Activated CD4-positive, alpha-beta T cell treated with anti-CD3 and anti-CD28 coated beads for 4 hours (primary cell): ENCODE results near the gene KCNH8.

Experiments
- DNase-seq, 2 donors: peaks; one replicate each; pipeline ENCODE4 v3.0.0-alpha.2; 2020

KCNH8 gene

GRCh38 chr3:19522305-19522704 lies 374.0 kb downstream of the KCNH8 start:
- DNase-seq, result no peak

GRCh38 chr3:19526071-19526470 lies 377.8 kb downstream of the KCNH8 start:
- DNase-seq, result no peak

GRCh38 chr3:19527746-19528145 lies 379.4 kb downstream of the KCNH8 start:
- no peak for DNase-seq

- DNase-seq, result no peak
Measured at GRCh38 chr3:19531426-19531825, 383.1 kb downstream of the KCNH8 start.

GRCh38 chr3:19539518-19540392 lies 391.4 kb downstream of the KCNH8 start:
- no peak for DNase-seq

- DNase-seq, result no peak
Measured at GRCh38 chr3:19540464-19540863, 392.2 kb downstream of the KCNH8 start.

GRCh38 chr3:19541284-19541683 lies 393.0 kb downstream of the KCNH8 start:
- no peak for DNase-seq

GRCh38 chr3:19543212-19543841 lies 395.0 kb downstream of the KCNH8 start:
- DNase-seq, result no peak

GRCh38 chr3:19547665-19548464 lies 399.6 kb downstream of the KCNH8 start:
- DNase-seq, result no peak

GRCh38 chr3:19559724-19560442 lies 411.6 kb downstream of the KCNH8 start:
- DNase-seq, result no peak

- DNase-seq, result no peak
Measured at GRCh38 chr3:19573644-19574043, 425.3 kb downstream of the KCNH8 start.

- no peak for DNase-seq
Measured at GRCh38 chr3:19574268-19574667, 426.0 kb downstream of the KCNH8 start.

- DNase-seq, result no peak
Measured at GRCh38 chr3:19576343-19576742, 428.0 kb downstream of the KCNH8 start.
